AG09309 (cell line): ENCODE data around the gene STXBP5L.
"Not testable (repeated sequence)": the region's sequence is repeated elsewhere in the genome, so short reads cannot be mapped to it uniquely, and the experiment has no call there.

Experiments used
- DNase-seq: peaks from one replicate; pipeline ENCODE4 v3.0.0-alpha.2; 2010; ENCODE audit warnings: low read depth
- H3K4me3 ChIP-seq: 2 replicates; pipeline ENCODE4 v1.5.1; 2011; ENCODE audit warnings: mild to moderate bottlenecking, low read depth, low read length, moderate library complexity; ENCODE audit not compliant: control insufficient read depth
- CTCF ChIP-seq: IDR thresholded peaks from 2 replicates; pipeline ENCODE4 v1.5.1; 2011; ENCODE audit warnings: mild to moderate bottlenecking, low read depth, low read length, inconsistent platforms; ENCODE audit not compliant: insufficient read depth, control insufficient read depth; ENCODE audit errors: missing control alignments

The STXBP5L gene

GRCh38 chr3:121330634-121331033, 422.6 kb downstream of the STXBP5L start:
- no peak for TF ChIP-seq CTCF
- DNase-seq: no peak
- H3K4me3 ChIP-seq: no peak overlapping the region

GRCh38 chr3:121355960-121356359, 448.0 kb downstream of the STXBP5L start:
- not testable (repeated sequence) for DNase-seq, H3K4me3 ChIP-seq

- no peak for DNase-seq
- TF ChIP-seq CTCF: no peak
- H3K4me3 ChIP-seq: no peak overlapping the region
Observed at GRCh38 chr3:121362035-121362734, 454.2 kb downstream of the STXBP5L start.

GRCh38 chr3:121388308-121388707, 480.3 kb downstream of the STXBP5L start:
- DNase-seq: not testable (repeated sequence)

GRCh38 chr3:121395967-121396366, 488.0 kb downstream of the STXBP5L start:
- not testable (repeated sequence) for H3K4me3 ChIP-seq, DNase-seq

More at GRCh38 chr3:121388308-121388707, 480.3 kb downstream of the STXBP5L start:
- H3K4me3 ChIP-seq: not testable (repeated sequence)

- H3K4me3 ChIP-seq, DNase-seq: not testable (repeated sequence)
Observed at GRCh38 chr3:121398051-121398450, 490.0 kb downstream of the STXBP5L start.

- no peak overlapping the region for H3K4me3 ChIP-seq
- DNase-seq: no peak
- no peak for TF ChIP-seq CTCF
Observed at GRCh38 chr3:121399820-121400219, 491.8 kb downstream of the STXBP5L start.

GRCh38 chr3:121405631-121406030, 497.6 kb downstream of the STXBP5L start:
- TF ChIP-seq CTCF: no peak
- H3K4me3 ChIP-seq: no peak overlapping the region
- no peak for DNase-seq

GRCh38 chr3:121411523-121411922, 503.5 kb downstream of the STXBP5L start:
- no peak overlapping the region for H3K4me3 ChIP-seq
- no peak for DNase-seq
- no peak for TF ChIP-seq CTCF
